H1 (cell line): ENCODE data around the gene PPA1. TPM values are rescaled to one million over a fixed set of nuclear protein-coding genes. Genes with fewer than 3 reads are reported as not detected.

Experiments
- CTCF ChIA-PET: fragments of 300-600 bp; sonication (Branson Sonifier 250); formaldehyde crosslinking; loops from one replicate; lab custom pipeline; 2021; ENCODE audit not compliant: partially characterized antibody; lab: Charles Lee
- POLR2A ChIA-PET: fragments of 300-600 bp; sonication (Branson Sonifier 250); formaldehyde crosslinking; loops from one replicate; lab custom pipeline; 2021; ENCODE audit warnings: inconsistent platforms; ENCODE audit not compliant: partially characterized antibody; lab: Charles Lee
- DNase-seq, 2 experiments: peaks; one replicate each; pipeline versions ENCODE4 v3.0.0 to v3.0.0-alpha.2; 2010 to 2022; ENCODE audit warnings: low spot score in 2 of 2, low read depth in 1 of 2, mixed read lengths in 1 of 2
- FAIRE-seq: peaks from 2 replicates; lab custom pipeline; 2011; peaks lifted over from hg19 to GRCh38; lab: Jason Lieb, UNC
- H2AFZ ChIP-seq: 2 replicates; pipeline ENCODE4 v1.8.1; 2012; ENCODE audit warnings: low read length, inconsistent platforms
- H2AK5ac ChIP-seq: 2 replicates; pipeline ENCODE4 v1.6.1; 2013; ENCODE audit warnings: low read depth, low read length
- H2BK120ac ChIP-seq: replicated peaks from 2 replicates; pipeline ENCODE3; 2013; ENCODE audit warnings: low read depth, low read length, inconsistent platforms
- H2BK12ac ChIP-seq: 2 replicates; pipeline ENCODE4 v1.6.1; 2013; ENCODE audit warnings: low read depth, low read length
- H2BK15ac ChIP-seq: 2 replicates; pipeline ENCODE4 v1.6.1; 2013; ENCODE audit warnings: low read length
- H2BK20ac ChIP-seq: 2 replicates; pipeline ENCODE4 v1.6.1; 2013; ENCODE audit warnings: low read length
- H2BK5ac ChIP-seq: 2 replicates; pipeline ENCODE4 v1.6.1; 2013; ENCODE audit warnings: low read depth, low read length
- H3K14ac ChIP-seq: 2 replicates; pipeline ENCODE4 v1.6.1; 2013; ENCODE audit warnings: inconsistent platforms; ENCODE audit not compliant: insufficient read length
- H3K18ac ChIP-seq: 2 replicates; pipeline ENCODE4 v1.6.1; 2013; ENCODE audit warnings: low read length; ENCODE audit errors: extremely low read depth
- H3K23ac ChIP-seq: 2 replicates; pipeline ENCODE4 v1.6.1; 2013; ENCODE audit warnings: inconsistent platforms; ENCODE audit not compliant: insufficient read length
- H3K23me2 ChIP-seq: 2 replicates; pipeline ENCODE4 v1.6.1; 2013; ENCODE audit warnings: low read depth, low read length
- H3K27ac ChIP-seq: 2 replicates; pipeline ENCODE4 v1.6.1; 2011; ENCODE audit warnings: low read depth, low read length, inconsistent platforms
- H3K27me3 ChIP-seq, 4 experiments: replicated peaks in 1 of 4; 1 replicate in 1 of 4; 2 replicates in 3 of 4; pipeline versions ENCODE4 v1.6.1 to v1.8.1; 2011 to 2013; ENCODE audit warnings: low read length in 3 of 4, mild to moderate bottlenecking in 3 of 4, inconsistent platforms in 2 of 4, mixed read lengths in 2 of 4, moderate library complexity in 1 of 4; ENCODE audit not compliant: control insufficient read depth in 3 of 4, insufficient read depth in 3 of 4; ENCODE audit errors: extremely low read depth in 1 of 4
- H3K36me3 ChIP-seq, 4 experiments: 2 replicates each; pipeline versions ENCODE4 v1.6.1 to v1.8.1; 2011 to 2013; ENCODE audit warnings: mild to moderate bottlenecking in 4 of 4, low read length in 3 of 4, moderate library complexity in 2 of 4, control low read depth in 1 of 4, inconsistent platforms in 1 of 4; ENCODE audit not compliant: insufficient read depth in 4 of 4, control insufficient read depth in 2 of 4
- H3K4ac ChIP-seq: replicated peaks from 2 replicates; pipeline ENCODE3; 2013; ENCODE audit warnings: low read length, low read depth, mixed read lengths, inconsistent platforms; ENCODE audit not compliant: insufficient read length
- H3K4me1 ChIP-seq, 4 experiments: replicated peaks in 1 of 4; 1 replicate in 1 of 4; 2 replicates in 3 of 4; pipeline versions ENCODE4 v1.6.1 to v1.8.1; 2011 to 2013; ENCODE audit warnings: low read length in 3 of 4, inconsistent platforms in 2 of 4, mixed read lengths in 1 of 4; ENCODE audit not compliant: insufficient read depth in 4 of 4, control insufficient read depth in 3 of 4
- H3K4me2 ChIP-seq, 2 experiments: 2 replicates each; pipeline versions ENCODE4 v1.6.1 to v1.8.1; 2011 to 2013; ENCODE audit warnings: low read depth in 2 of 2, low read length in 2 of 2, control low read depth in 1 of 2, inconsistent platforms in 1 of 2, mild to moderate bottlenecking in 1 of 2; ENCODE audit not compliant: insufficient read depth in 1 of 2
- H3K4me3 ChIP-seq, 4 experiments: fragments of 200-600, 300-600 bp in 1 of 4; sonication (generic), shearing (Covaris generic), sonication (Bioruptor Twin) in 1 of 4; 2 replicates each; pipeline versions ENCODE4 v1.5.1 to v1.8.1; 2011 to 2016; ENCODE audit warnings: low read length in 4 of 4, low read depth in 3 of 4, control low read depth in 2 of 4, inconsistent platforms in 2 of 4, mild to moderate bottlenecking in 2 of 4, mixed read lengths in 1 of 4, moderate library complexity in 1 of 4; ENCODE audit not compliant: insufficient read depth in 2 of 4; ENCODE audit errors: extremely low read depth in 1 of 4
- H3K56ac ChIP-seq: replicated peaks from 2 replicates; pipeline ENCODE3; 2013; ENCODE audit warnings: low read depth, mild to moderate bottlenecking, mixed read lengths, low read length, inconsistent platforms; ENCODE audit not compliant: insufficient read length
- H3K79me1 ChIP-seq: 2 replicates; pipeline ENCODE4 v1.6.1; 2013; ENCODE audit warnings: low read depth, low read length, control low read depth
- H3K79me2 ChIP-seq, 2 experiments: 2 replicates each; pipeline versions ENCODE4 v1.6.1 to v1.8.1; 2012 to 2013; ENCODE audit warnings: low read length in 2 of 2, mild to moderate bottlenecking in 2 of 2, inconsistent platforms in 1 of 2; ENCODE audit not compliant: insufficient read depth in 2 of 2, control insufficient read depth in 1 of 2
- H3K9ac ChIP-seq, 4 experiments: replicated peaks in 1 of 4; 1 replicate in 1 of 4; 2 replicates in 3 of 4; pipeline versions ENCODE4 v1.6.1 to v1.8.1; 2011 to 2013; ENCODE audit warnings: low read depth in 3 of 4, low read length in 3 of 4, control low read depth in 2 of 4, mild to moderate bottlenecking in 2 of 4, moderate library complexity in 2 of 4, inconsistent platforms in 1 of 4; ENCODE audit errors: extremely low read depth in 1 of 4
- H3K9me3 ChIP-seq, 2 experiments: 2 replicates each; pipeline versions ENCODE4 v1.6.1 to v1.8.1; 2012 to 2013; ENCODE audit warnings: mild to moderate bottlenecking in 2 of 2, moderate library complexity in 2 of 2, control low read depth in 1 of 2, inconsistent platforms in 1 of 2, low read depth in 1 of 2, low read length in 1 of 2, mixed read lengths in 1 of 2; ENCODE audit not compliant: insufficient read depth in 2 of 2
- H4K20me1 ChIP-seq, 2 experiments: replicated peaks in 1 of 2; 2 replicates each; pipeline versions ENCODE3 to v1.8.1; 2011 to 2013; ENCODE audit warnings: inconsistent platforms in 2 of 2, low read length in 2 of 2, mild to moderate bottlenecking in 1 of 2; ENCODE audit not compliant: insufficient read depth in 2 of 2, control insufficient read depth in 1 of 2
- H4K5ac ChIP-seq: 2 replicates; pipeline ENCODE4 v1.6.1; 2013; ENCODE audit warnings: low read length, low read depth, mixed read lengths, inconsistent platforms; ENCODE audit not compliant: insufficient read length
- H4K8ac ChIP-seq: 2 replicates; pipeline ENCODE4 v1.8.0; 2013; ENCODE audit warnings: mild to moderate bottlenecking, moderate library complexity, low read length, inconsistent platforms; ENCODE audit not compliant: insufficient read depth; ENCODE audit errors: extremely low read depth
- H4K91ac ChIP-seq: replicated peaks from 2 replicates; pipeline ENCODE3; 2013; ENCODE audit warnings: low read length, mixed read lengths, inconsistent platforms; ENCODE audit not compliant: insufficient read length
- BRCA1 ChIP-seq: IDR thresholded peaks from 2 replicates; pipeline ENCODE4 v1.6.1; 2012; ENCODE audit warnings: low read depth, low read length, improper control_type of control experiment
- WGBS, 2 experiments: shearing (Covaris generic) in 1 of 2; methylation state at CpG; one replicate each; pipeline versions ENCODE4 v1.1.6 to v1.1.7; 2013 to 2015; ENCODE audit warnings: low lambda C conversion rate in 2 of 2, mixed read lengths in 2 of 2, inconsistent platforms in 1 of 2, low coverage in 1 of 2, missing lambda C conversion rate in 1 of 2; ENCODE audit not compliant: insufficient replicate concordance in 2 of 2, insufficient coverage in 1 of 2, insufficient read length in 1 of 2; ENCODE audit errors: extremely low coverage in 1 of 2, missing lambda C conversion rate in 1 of 2; 5-methylcytosine and 5-hydroxymethylcytosine counted together
- polyA plus RNA-seq, 7 experiments: library from polyadenylated mRNA; depleted of rRNA in 3 of 7; stranded (reverse) in 5 of 7; unstranded in 2 of 7; fragments of >200 nt in 5 of 7; fragments of 200-250 nt in 2 of 7; gene quantifications; 1 replicate in 5 of 7; 2 replicates in 1 of 7; 4 replicates in 1 of 7; pipeline versions ENCODE4 v1.2.1 to v1.2.3, GENCODE V29; 2011 to 2013; ENCODE audit warnings: missing spikeins in 2 of 7, mixed read lengths in 2 of 7
- total RNA-seq: library from RNA; stranded (reverse); fragmentation: NEBNext Ultra II Directional; extraction: Animal tissue kit (Norgen Biotek cat#: 25700); gene quantifications from 2 replicates; pipeline ENCODE4 v1.2.1, GENCODE V29; 2021

Gene PPA1
- total and polyA plus RNA-seq, 2 of the 8 experiments (the other 6 are each of a cell fraction or from before 2014, with no cell fraction given), result 77.0 to 191 TPM

DNA sequence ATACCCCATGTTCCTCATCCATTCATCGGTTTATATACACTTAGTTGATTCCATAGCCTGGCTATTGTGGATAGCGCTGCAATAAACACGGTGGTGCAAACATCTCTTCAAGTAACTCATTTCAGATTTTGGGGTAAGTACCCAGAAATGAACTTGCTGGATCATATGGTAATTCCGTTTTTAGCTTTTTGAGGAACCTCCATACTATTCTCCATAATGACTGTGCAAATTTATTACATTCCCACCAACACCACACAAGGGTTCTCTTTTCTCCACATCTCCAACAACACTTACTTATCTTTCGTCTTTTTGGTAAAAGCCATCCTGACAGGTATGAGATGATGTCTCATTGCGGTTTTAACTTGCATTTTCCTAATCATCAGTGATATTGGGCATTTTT is 46.9 kb upstream of the PPA1 start:
- no peak overlapping the region for H4K5ac ChIP-seq
- no peak overlapping the region for H2BK120ac ChIP-seq
- no peaks in the 10 kb centered on the region for H3K79me2 ChIP-seq
- H3K27ac ChIP-seq, result no peak overlapping the region
- FAIRE-seq (no peak), DNase-seq (no peak)
- H3K4me2 ChIP-seq, result no peak overlapping the region
- peaks cover 9% of the 10 kb centered on the region; the same call in 1 of the 2 replicates for H3K23me2 ChIP-seq
- POLR2A ChIA-PET, result no interaction called here
- no peak overlapping the region for H3K4me3 ChIP-seq
- H4K8ac ChIP-seq, result no peak overlapping the region
- peaks cover 14 to 32% (median 23%) of the 10 kb centered on the region in 4 experiments for H3K27me3 ChIP-seq
- H3K18ac ChIP-seq, result no peak overlapping the region
- no peaks in the 10 kb centered on the region for H3K36me3 ChIP-seq
- no peak overlapping the region for H3K23ac ChIP-seq
- H2BK12ac ChIP-seq, result no peak overlapping the region
- no peaks in the 10 kb centered on the region for H3K4me1 ChIP-seq
- CTCF ChIA-PET, result interaction anchor here (0.6 to 2.8 kb wide), 5 partner anchors 9 to 74 kb away, joined by 3 to 31 read pairs (median 4); no protein-coding TSS in a partner anchor
- 79 to 100% methylated on average over 1 to 6 of the region's 6 CpGs for WGBS, 2 experiments
- no peak overlapping the region for H2AFZ ChIP-seq
- H2BK5ac ChIP-seq, result no peak overlapping the region
- H2AK5ac ChIP-seq, result no peak overlapping the region
- no peak overlapping the region for H2BK20ac ChIP-seq
- no peak overlapping the region for H4K91ac ChIP-seq
- no peak overlapping the region for H2BK15ac ChIP-seq
- no peaks in the 10 kb centered on the region for H3K79me1 ChIP-seq
- no peak overlapping the region for H3K56ac ChIP-seq
- H4K20me1 ChIP-seq, result no peaks in the 10 kb centered on the region
- no peak overlapping the region for H3K4ac ChIP-seq
- H3K14ac ChIP-seq, result no peak overlapping the region
- H3K9me3 ChIP-seq, result no peaks in the 10 kb centered on the region
- no peak overlapping the region for H3K9ac ChIP-seq
- no peak for TF ChIP-seq BRCA1
